ENCODE data around the gene DMPK. TPM values are rescaled to one million over a fixed set of nuclear protein-coding genes. Genes with fewer than 3 reads are reported as not detected.

Gene DMPK
- total and polyA plus RNA-seq, 9 of the 15 experiments (the other 6 are each of a cell fraction or from before 2014, with no cell fraction given): 0.24 to 31.3 (median 7.3) TPM

GRCh38 chr19:45730368-45731288, 51.7 kb downstream of the DMPK start, which contains the start of gene FBXO46 (continued):
- peak; percentile 35; the same call in 1 of the 2 replicates for TF ChIP-seq ZNF407 (IDR thresholded peaks at IDR 0.05; ENCODE audit: low read depth)
- TF ChIP-seq RBM39 (optimal IDR thresholded peaks at IDR 0.05; ENCODE audit: low read depth, low read length): no peak
- no peak; the same call in 1 of the 2 replicates for TF ChIP-seq SMARCA4 (IDR thresholded peaks at IDR 0.05)
- TF ChIP-seq NCOA4 (IDR thresholded peaks at IDR 0.05; ENCODE audit: partially characterized antibody): no peak
- no peak for TF ChIP-seq NR2F6 (CRISPR knock-in tag; IDR thresholded peaks at IDR 0.05)
- no peak for TF ChIP-seq CCAR2 (IDR thresholded peaks at IDR 0.05; ENCODE audit: low read depth, low read length)
- TF ChIP-seq DACH1 (IDR thresholded peaks at IDR 0.05; ENCODE audit: partially characterized antibody): no peak
- no peak for TF ChIP-seq MTA1 (IDR thresholded peaks at IDR 0.05; ENCODE audit: borderline replicate concordance)
- no peak for TF ChIP-seq MLX (CRISPR knock-in tag; conservative IDR thresholded peaks at IDR 0.05)
- no peak for TF ChIP-seq HDAC3 (IDR thresholded peaks at IDR 0.05; ENCODE audit: borderline replicate concordance, partially characterized antibody)

Measured in K562 (cell line).